SK-N-SH (cell line): ENCODE results near the gene NBEA.

Source experiments
- EP300 ChIP-seq, 2 experiments: IDR thresholded peaks; 2 replicates each; pipeline versions ENCODE4 v1.4.0 to v1.6.1; 2012; ENCODE audit warnings: borderline replicate concordance in 1 of 2, low read depth in 1 of 2, low read length in 1 of 2
- EZH2phosphoT487 ChIP-seq: fragments of 200-600 bp; sonication (generic); IDR thresholded peaks from 2 replicates; pipeline ENCODE4 v1.6.1; 2017; ENCODE audit warnings: low read depth, mixed run types, mild to moderate bottlenecking, antibody characterized with exemption, moderate library complexity, borderline replicate concordance
- FOSL2 ChIP-seq: IDR thresholded peaks from 2 replicates; pipeline ENCODE4 v1.4.0; 2012; ENCODE audit warnings: low read depth, mild to moderate bottlenecking, moderate library complexity, borderline replicate concordance
- MEF2A ChIP-seq: IDR thresholded peaks from 2 replicates; pipeline ENCODE4 v1.4.0; 2012; ENCODE audit warnings: low read depth, borderline replicate concordance
- POLR2AphosphoS5 ChIP-seq: IDR thresholded peaks from 2 replicates; pipeline ENCODE4 v1.6.1; 2012; ENCODE audit warnings: low read depth, low read length
- RAD21 ChIP-seq: IDR thresholded peaks from 2 replicates; pipeline ENCODE4 v1.6.1; 2012; ENCODE audit warnings: mild to moderate bottlenecking, low read length
- RCOR1 ChIP-seq: fragments of 150-350 bp; IDR thresholded peaks from 2 replicates; pipeline ENCODE4 v1.6.1; 2017; ENCODE audit warnings: antibody characterized with exemption, low read length
- TAF1 ChIP-seq: IDR thresholded peaks from 2 replicates; pipeline ENCODE4 v1.6.1; 2012; ENCODE audit warnings: low read depth, mild to moderate bottlenecking, low read length, moderate library complexity, borderline replicate concordance
- YY1 ChIP-seq: IDR thresholded peaks from 2 replicates; pipeline ENCODE4 v1.4.0; 2012; ENCODE audit warnings: low read depth, mild to moderate bottlenecking
- TF ChIP-seq, protein P1 (sequence below): fragments of 200-600 bp; sonication (generic); IDR thresholded peaks from 2 replicates; pipeline ENCODE4 v1.6.1; 2017; ENCODE audit warnings: antibody characterized with exemption, mild to moderate bottlenecking, moderate library complexity
- TF ChIP-seq, protein P2 (sequence below): IDR thresholded peaks from 2 replicates; pipeline ENCODE4 v1.6.1; 2012; ENCODE audit warnings: mild to moderate bottlenecking, low read depth, low read length, moderate library complexity
- TF ChIP-seq, protein P3 (sequence below): fragments of 150-350 bp; IDR thresholded peaks from 2 replicates; pipeline ENCODE4 v1.6.1; 2016; ENCODE audit warnings: mild to moderate bottlenecking, low read depth, low read length
- TF ChIP-seq, protein P4 (sequence below): fragments of 150-350 bp; IDR thresholded peaks from 2 replicates; pipeline ENCODE4 v1.6.1; 2017; ENCODE audit warnings: antibody characterized with exemption, low read length, low read depth, borderline replicate concordance

DNA sequence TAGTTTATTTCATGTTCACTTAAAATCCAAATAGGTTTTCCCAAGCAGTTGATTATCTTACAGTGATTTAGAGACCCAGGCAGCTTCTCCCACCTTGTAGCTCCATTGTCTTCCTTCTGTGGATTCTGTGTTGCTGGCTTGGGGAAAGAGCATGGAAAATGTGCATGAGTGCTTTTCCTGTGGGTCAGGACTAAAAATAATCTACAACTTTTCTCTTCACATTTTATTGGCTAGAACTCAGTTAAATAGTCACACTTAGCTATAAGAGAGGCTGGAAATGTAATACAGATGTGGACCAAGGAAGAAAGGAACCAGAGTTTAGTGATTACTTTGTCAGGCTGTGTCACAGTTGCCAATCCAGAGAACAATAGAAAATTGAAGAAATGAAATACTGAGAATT lies 198.8 kb downstream of the NBEA start:
- TF ChIP-seq, protein P1, sequence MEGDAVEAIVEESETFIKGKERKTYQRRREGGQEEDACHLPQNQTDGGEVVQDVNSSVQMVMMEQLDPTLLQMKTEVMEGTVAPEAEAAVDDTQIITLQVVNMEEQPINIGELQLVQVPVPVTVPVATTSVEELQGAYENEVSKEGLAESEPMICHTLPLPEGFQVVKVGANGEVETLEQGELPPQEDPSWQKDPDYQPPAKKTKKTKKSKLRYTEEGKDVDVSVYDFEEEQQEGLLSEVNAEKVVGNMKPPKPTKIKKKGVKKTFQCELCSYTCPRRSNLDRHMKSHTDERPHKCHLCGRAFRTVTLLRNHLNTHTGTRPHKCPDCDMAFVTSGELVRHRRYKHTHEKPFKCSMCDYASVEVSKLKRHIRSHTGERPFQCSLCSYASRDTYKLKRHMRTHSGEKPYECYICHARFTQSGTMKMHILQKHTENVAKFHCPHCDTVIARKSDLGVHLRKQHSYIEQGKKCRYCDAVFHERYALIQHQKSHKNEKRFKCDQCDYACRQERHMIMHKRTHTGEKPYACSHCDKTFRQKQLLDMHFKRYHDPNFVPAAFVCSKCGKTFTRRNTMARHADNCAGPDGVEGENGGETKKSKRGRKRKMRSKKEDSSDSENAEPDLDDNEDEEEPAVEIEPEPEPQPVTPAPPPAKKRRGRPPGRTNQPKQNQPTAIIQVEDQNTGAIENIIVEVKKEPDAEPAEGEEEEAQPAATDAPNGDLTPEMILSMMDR: no peak
- TF ChIP-seq EZH2phosphoT487 (no peak), RCOR1 (no peak), TAF1 (no peak), FOSL2 (no peak), YY1 (no peak), MEF2A (no peak), RAD21 (no peak), EP300 (IDR thresholded peaks at IDR 0.05; ENCODE audit: borderline replicate concordance in 1 of 2, low read depth in 1 of 2, low read length in 1 of 2) (no peak), POLR2AphosphoS5 (no peak)
- TF ChIP-seq, protein P2, sequence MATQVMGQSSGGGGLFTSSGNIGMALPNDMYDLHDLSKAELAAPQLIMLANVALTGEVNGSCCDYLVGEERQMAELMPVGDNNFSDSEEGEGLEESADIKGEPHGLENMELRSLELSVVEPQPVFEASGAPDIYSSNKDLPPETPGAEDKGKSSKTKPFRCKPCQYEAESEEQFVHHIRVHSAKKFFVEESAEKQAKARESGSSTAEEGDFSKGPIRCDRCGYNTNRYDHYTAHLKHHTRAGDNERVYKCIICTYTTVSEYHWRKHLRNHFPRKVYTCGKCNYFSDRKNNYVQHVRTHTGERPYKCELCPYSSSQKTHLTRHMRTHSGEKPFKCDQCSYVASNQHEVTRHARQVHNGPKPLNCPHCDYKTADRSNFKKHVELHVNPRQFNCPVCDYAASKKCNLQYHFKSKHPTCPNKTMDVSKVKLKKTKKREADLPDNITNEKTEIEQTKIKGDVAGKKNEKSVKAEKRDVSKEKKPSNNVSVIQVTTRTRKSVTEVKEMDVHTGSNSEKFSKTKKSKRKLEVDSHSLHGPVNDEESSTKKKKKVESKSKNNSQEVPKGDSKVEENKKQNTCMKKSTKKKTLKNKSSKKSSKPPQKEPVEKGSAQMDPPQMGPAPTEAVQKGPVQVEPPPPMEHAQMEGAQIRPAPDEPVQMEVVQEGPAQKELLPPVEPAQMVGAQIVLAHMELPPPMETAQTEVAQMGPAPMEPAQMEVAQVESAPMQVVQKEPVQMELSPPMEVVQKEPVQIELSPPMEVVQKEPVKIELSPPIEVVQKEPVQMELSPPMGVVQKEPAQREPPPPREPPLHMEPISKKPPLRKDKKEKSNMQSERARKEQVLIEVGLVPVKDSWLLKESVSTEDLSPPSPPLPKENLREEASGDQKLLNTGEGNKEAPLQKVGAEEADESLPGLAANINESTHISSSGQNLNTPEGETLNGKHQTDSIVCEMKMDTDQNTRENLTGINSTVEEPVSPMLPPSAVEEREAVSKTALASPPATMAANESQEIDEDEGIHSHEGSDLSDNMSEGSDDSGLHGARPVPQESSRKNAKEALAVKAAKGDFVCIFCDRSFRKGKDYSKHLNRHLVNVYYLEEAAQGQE: no peak
- TF ChIP-seq, protein P3, sequence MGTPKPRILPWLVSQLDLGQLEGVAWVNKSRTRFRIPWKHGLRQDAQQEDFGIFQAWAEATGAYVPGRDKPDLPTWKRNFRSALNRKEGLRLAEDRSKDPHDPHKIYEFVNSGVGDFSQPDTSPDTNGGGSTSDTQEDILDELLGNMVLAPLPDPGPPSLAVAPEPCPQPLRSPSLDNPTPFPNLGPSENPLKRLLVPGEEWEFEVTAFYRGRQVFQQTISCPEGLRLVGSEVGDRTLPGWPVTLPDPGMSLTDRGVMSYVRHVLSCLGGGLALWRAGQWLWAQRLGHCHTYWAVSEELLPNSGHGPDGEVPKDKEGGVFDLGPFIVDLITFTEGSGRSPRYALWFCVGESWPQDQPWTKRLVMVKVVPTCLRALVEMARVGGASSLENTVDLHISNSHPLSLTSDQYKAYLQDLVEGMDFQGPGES: no peak
- TF ChIP-seq, protein P4, sequence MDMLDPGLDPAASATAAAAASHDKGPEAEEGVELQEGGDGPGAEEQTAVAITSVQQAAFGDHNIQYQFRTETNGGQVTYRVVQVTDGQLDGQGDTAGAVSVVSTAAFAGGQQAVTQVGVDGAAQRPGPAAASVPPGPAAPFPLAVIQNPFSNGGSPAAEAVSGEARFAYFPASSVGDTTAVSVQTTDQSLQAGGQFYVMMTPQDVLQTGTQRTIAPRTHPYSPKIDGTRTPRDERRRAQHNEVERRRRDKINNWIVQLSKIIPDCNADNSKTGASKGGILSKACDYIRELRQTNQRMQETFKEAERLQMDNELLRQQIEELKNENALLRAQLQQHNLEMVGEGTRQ: no peak
